ENCODE measurements around the gene KDM6A. TPM values are rescaled to one million over a fixed set of nuclear protein-coding genes. Genes with fewer than 3 reads are reported as not detected.

KDM6A gene
- total and polyA plus RNA-seq, 9 of the 15 experiments (the other 6 are each of a cell fraction or from before 2014, with no cell fraction given): 8.4 to 34.3 (median 22.9) TPM

DNA sequence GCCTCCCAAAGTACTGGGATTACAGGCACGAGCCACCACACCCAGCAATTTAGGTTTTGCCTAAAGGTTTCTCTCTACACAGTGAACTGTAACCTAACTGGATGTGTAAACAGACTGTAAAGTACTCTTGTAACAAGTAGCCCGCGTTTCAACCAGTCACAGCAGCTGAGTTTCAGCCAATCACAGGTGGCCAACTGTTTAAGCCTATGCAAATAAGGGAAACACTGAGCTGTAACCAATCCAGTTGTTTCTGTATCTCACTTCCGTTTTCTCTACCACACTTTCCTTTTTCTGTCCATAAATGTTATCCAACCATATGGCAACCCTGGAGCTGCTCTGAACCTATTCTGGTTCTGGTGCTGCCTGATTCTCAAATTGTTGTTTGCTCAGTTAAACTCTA is 267.8 kb downstream of the KDM6A start:
- no peaks in the 10 kb centered on the region for H4K20me1 ChIP-seq (replicated peaks; ENCODE audit: control insufficient read depth, insufficient read depth, low read length)
- CTCF ChIA-PET (ENCODE audit: low intra/inter-chr PET ratio): no interaction called here
- H3K36me3 ChIP-seq (ENCODE audit: control insufficient read depth, insufficient read depth, low read length): no peaks in the 10 kb centered on the region
- TF ChIP-seq SPI1 (IDR thresholded peaks at IDR 0.05; ENCODE audit: borderline replicate concordance, low read depth, low read length) (0 out of 2 replicates have a peak, but pooled peaks have one; percentile 12), ZNF324 (CRISPR knock-in tag; IDR thresholded peaks at IDR 0.05) (no peak)
- TF ChIP-seq, protein P1, sequence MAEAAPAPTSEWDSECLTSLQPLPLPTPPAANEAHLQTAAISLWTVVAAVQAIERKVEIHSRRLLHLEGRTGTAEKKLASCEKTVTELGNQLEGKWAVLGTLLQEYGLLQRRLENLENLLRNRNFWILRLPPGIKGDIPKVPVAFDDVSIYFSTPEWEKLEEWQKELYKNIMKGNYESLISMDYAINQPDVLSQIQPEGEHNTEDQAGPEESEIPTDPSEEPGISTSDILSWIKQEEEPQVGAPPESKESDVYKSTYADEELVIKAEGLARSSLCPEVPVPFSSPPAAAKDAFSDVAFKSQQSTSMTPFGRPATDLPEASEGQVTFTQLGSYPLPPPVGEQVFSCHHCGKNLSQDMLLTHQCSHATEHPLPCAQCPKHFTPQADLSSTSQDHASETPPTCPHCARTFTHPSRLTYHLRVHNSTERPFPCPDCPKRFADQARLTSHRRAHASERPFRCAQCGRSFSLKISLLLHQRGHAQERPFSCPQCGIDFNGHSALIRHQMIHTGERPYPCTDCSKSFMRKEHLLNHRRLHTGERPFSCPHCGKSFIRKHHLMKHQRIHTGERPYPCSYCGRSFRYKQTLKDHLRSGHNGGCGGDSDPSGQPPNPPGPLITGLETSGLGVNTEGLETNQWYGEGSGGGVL (CRISPR knock-in tag; IDR thresholded peaks at IDR 0.05): no peak
- no peak overlapping the region for H3K4me3 ChIP-seq
- no peaks in the 10 kb centered on the region for H3K27me3 ChIP-seq (ENCODE audit: control insufficient read depth in 2 of 2, insufficient read depth in 2 of 2, low read length in 2 of 2)
- H3K4me1 ChIP-seq (replicated peaks in 1 of 2; ENCODE audit: control insufficient read depth in 2 of 2, insufficient read depth in 2 of 2, low read length in 2 of 2): no peaks in the 10 kb centered on the region
- POLR2A ChIA-PET: no interaction called here
- 70% methylated on average over 4 of the region's 4 CpGs for WGBS (ENCODE audit: insufficient coverage, low coverage, missing lambda C conversion rate)
- no peak overlapping the region for H3K27ac ChIP-seq (ENCODE audit: extremely low read depth, low read depth, low read length)
- ATAC-seq (peak; percentile 56; the same call in 2 of the 3 replicates), FAIRE-seq (no peak), DNase-seq (ENCODE audit: extremely low read depth in 1 of 4, low spot score in 3 of 4) (no peak)
- in situ Hi-C loops (cut with MboI) (no loop called here), intact Hi-C loops (cut with micrococcal nuclease) (no loop called here)
- no peaks in the 10 kb centered on the region for H3K79me2 ChIP-seq (ENCODE audit: control insufficient read depth, insufficient read depth, low read length)
- H2AFZ ChIP-seq (ENCODE audit: low read depth, low read length): no peak overlapping the region
- no peaks in the 10 kb centered on the region for H3K9me3 ChIP-seq (replicated peaks; ENCODE audit: control insufficient read depth, insufficient read depth, low read depth, low read length)
- no peak overlapping the region for H3K4me2 ChIP-seq (ENCODE audit: insufficient read depth, low read length)
- BruUV-seq (replicated peaks): no TSS peak
- H3K9ac ChIP-seq (ENCODE audit: insufficient read depth in 1 of 2, low read depth in 2 of 2, low read length in 2 of 2): no peak overlapping the region
- H3K9me1 ChIP-seq (ENCODE audit: control insufficient read depth, insufficient read depth, low read length): no peaks in the 10 kb centered on the region

DNA sequence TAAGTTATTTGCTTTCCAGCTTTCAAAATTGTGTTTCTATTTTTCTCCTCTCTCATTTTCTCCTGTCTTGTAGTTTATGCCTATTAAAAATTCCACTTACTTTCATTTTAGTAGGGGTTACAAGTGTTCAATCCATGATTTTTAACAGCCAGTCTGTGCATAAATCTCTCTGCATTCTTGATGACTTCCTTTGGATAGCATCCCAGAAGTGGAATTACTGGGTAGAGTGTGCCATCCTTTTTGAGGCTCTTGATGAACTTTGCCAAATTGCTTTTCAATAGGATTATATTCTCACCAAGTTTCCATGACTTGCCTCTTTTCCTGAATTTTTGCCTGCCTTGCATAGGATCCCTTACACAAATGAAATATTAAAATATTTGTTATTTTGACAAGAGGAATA is 269.2 kb downstream of the KDM6A start:
- POLR2A ChIA-PET: interaction anchor here (0.7 kb wide), 1 partner anchor 45 kb away, joined by 3 read pairs; no protein-coding TSS in a partner anchor
- Histone ChIP-seq H3K4me2 (ENCODE audit: insufficient read depth, low read length) (no peak overlapping the region), H2AFZ (ENCODE audit: low read depth, low read length) (no peak overlapping the region), H3K36me3 (ENCODE audit: control insufficient read depth, insufficient read depth, low read length) (no peaks in the 10 kb centered on the region), H4K20me1 (replicated peaks; ENCODE audit: control insufficient read depth, insufficient read depth, low read length) (no peaks in the 10 kb centered on the region), H3K4me3 (no peak overlapping the region), H3K9me3 (replicated peaks; ENCODE audit: control insufficient read depth, insufficient read depth, low read depth, low read length) (no peaks in the 10 kb centered on the region), H3K27ac (ENCODE audit: extremely low read depth, low read depth, low read length) (no peak overlapping the region), H3K4me1 (replicated peaks in 1 of 2; ENCODE audit: control insufficient read depth in 2 of 2, insufficient read depth in 2 of 2, low read length in 2 of 2) (no peaks in the 10 kb centered on the region), H3K9me1 (ENCODE audit: control insufficient read depth, insufficient read depth, low read length) (no peaks in the 10 kb centered on the region), H3K27me3 (ENCODE audit: control insufficient read depth in 2 of 2, insufficient read depth in 2 of 2, low read length in 2 of 2) (no peaks in the 10 kb centered on the region), H3K79me2 (ENCODE audit: control insufficient read depth, insufficient read depth, low read length) (no peaks in the 10 kb centered on the region), H3K9ac (ENCODE audit: insufficient read depth in 1 of 2, low read depth in 2 of 2, low read length in 2 of 2) (no peak overlapping the region)
- DNase-seq (ENCODE audit: extremely low read depth in 1 of 4, low spot score in 3 of 4) (no peak), FAIRE-seq (no peak), ATAC-seq (no peak)
- intact Hi-C loops (cut with micrococcal nuclease) (no loop called here), in situ Hi-C loops (cut with MboI) (no loop called here)
- BruUV-seq (replicated peaks): no TSS peak
- CTCF ChIA-PET (ENCODE audit: low intra/inter-chr PET ratio): no interaction called here
- TF ChIP-seq ZNF778 (CRISPR knock-in tag; IDR thresholded peaks at IDR 0.05): no peak
- TF ChIP-seq FOXM1 (IDR thresholded peaks at IDR 0.05; ENCODE audit: low read depth): no peak
- TF ChIP-seq FOXM1 (CRISPR knock-in tag; IDR thresholded peaks at IDR 0.05; ENCODE audit: low read depth): no peak
